CD14-positive monocyte (primary cell): ENCODE data around the gene NKAIN2. TPM values are rescaled to one million over a fixed set of nuclear protein-coding genes. Genes with fewer than 3 reads are reported as not detected.

ENCODE experiments used
- DNase-seq, 3 donors: peaks; one replicate each; pipeline ENCODE4 v3.0.0-alpha.2; 2011 to 2022
- H2AFZ ChIP-seq: 2 replicates; pipeline ENCODE4 v1.6.0; 2012; ENCODE audit warnings: mild to moderate bottlenecking, low read depth, low read length, inconsistent platforms; ENCODE audit not compliant: insufficient read depth, poor library complexity, severe bottlenecking
- H3K27ac ChIP-seq, 2 donors: 1 replicate in 1 of 2; 2 replicates in 1 of 2; pipeline ENCODE4 v1.5.1; 2012 to 2013; ENCODE audit warnings: low read length in 2 of 2, control low read depth in 1 of 2, inconsistent platforms in 1 of 2, low read depth in 1 of 2, mild to moderate bottlenecking in 1 of 2
- H3K27me3 ChIP-seq, 2 donors: one replicate each; pipeline versions ENCODE4 v1.6.0 to v1.6.1; 2011 to 2013; ENCODE audit warnings: low read length in 2 of 2; ENCODE audit not compliant: control insufficient read depth in 2 of 2, insufficient read depth in 2 of 2
- H3K36me3 ChIP-seq, 2 donors: replicated peaks in 1 of 2; 1 replicate in 1 of 2; 2 replicates in 1 of 2; pipeline versions ENCODE4 v1.5.1 to v1.6.1; 2012 to 2013; ENCODE audit warnings: low read length in 2 of 2, control low read depth in 1 of 2, inconsistent platforms in 1 of 2, mild to moderate bottlenecking in 1 of 2; ENCODE audit not compliant: insufficient read depth in 2 of 2, control insufficient read depth in 1 of 2
- H3K4me1 ChIP-seq, 2 donors: 1 replicate in 1 of 2; 2 replicates in 1 of 2; pipeline versions ENCODE4 v1.5.1 to v1.6.1; 2012 to 2013; ENCODE audit warnings: low read length in 2 of 2, control low read depth in 1 of 2, inconsistent platforms in 1 of 2, mild to moderate bottlenecking in 1 of 2, moderate library complexity in 1 of 2; ENCODE audit not compliant: insufficient read depth in 2 of 2, control insufficient read depth in 1 of 2
- H3K4me2 ChIP-seq: replicated peaks from 2 replicates; pipeline ENCODE3; 2012; ENCODE audit warnings: low read length, moderate library complexity, mild to moderate bottlenecking; ENCODE audit not compliant: poor library complexity, severe bottlenecking; ENCODE audit errors: extremely low read depth
- H3K4me3 ChIP-seq, 3 experiments: fragments of 200-600 bp in 1 of 3; sonication (generic) in 1 of 3; replicated peaks in 1 of 3; 1 replicate in 2 of 3; 2 replicates in 1 of 3; pipeline ENCODE4 v1.5.1; 2011 to 2013; ENCODE audit warnings: low read length in 3 of 3, mild to moderate bottlenecking in 3 of 3, control low read depth in 2 of 3, low read depth in 2 of 3, inconsistent platforms in 1 of 3, moderate library complexity in 1 of 3
- H3K79me2 ChIP-seq: 2 replicates; pipeline ENCODE4 v1.6.0; 2012; ENCODE audit warnings: mild to moderate bottlenecking, control low read depth, inconsistent platforms, low read length, moderate library complexity; ENCODE audit not compliant: insufficient read depth
- H3K9ac ChIP-seq: 2 replicates; pipeline ENCODE4 v1.6.0; 2017; ENCODE audit warnings: low read length, mild to moderate bottlenecking; ENCODE audit not compliant: insufficient read depth, poor library complexity, severe bottlenecking
- H3K9me3 ChIP-seq, 2 donors: replicated peaks in 1 of 2; 1 replicate in 1 of 2; 2 replicates in 1 of 2; pipeline versions ENCODE4 v1.5.1 to v1.6.1; 2012 to 2013; ENCODE audit warnings: low read length in 2 of 2, control low read depth in 1 of 2; ENCODE audit not compliant: control insufficient read depth in 1 of 2, insufficient read depth in 1 of 2
- H4K20me1 ChIP-seq: 2 replicates; pipeline ENCODE4 v1.6.0; 2012; ENCODE audit warnings: mild to moderate bottlenecking, low read length, control low read depth, moderate library complexity; ENCODE audit not compliant: insufficient read depth
- H3K27ac Mint-ChIP-seq, 7 donors: one replicate each; pipeline ENCODE4 v1.8.0; 2020; ENCODE audit warnings: mild to moderate bottlenecking in 7 of 7, mixed read lengths in 7 of 7, moderate library complexity in 6 of 7, inconsistent platforms in 2 of 7
- H3K27me3 Mint-ChIP-seq, 3 donors: one replicate each; pipeline ENCODE4 v1.8.0; 2021 to 2022; ENCODE audit warnings: low read depth in 3 of 3, mild to moderate bottlenecking in 3 of 3, mixed read lengths in 3 of 3, moderate library complexity in 3 of 3, inconsistent platforms in 1 of 3
- H3K36me3 Mint-ChIP-seq, 2 donors: one replicate each; pipeline ENCODE4 v1.8.0; 2020; ENCODE audit warnings: mixed read lengths in 2 of 2, inconsistent platforms in 1 of 2, mild to moderate bottlenecking in 1 of 2
- H3K4me1 Mint-ChIP-seq: one replicate; pipeline ENCODE4 v1.8.0; 2020; ENCODE audit warnings: mild to moderate bottlenecking, mixed read lengths
- H3K4me3 Mint-ChIP-seq, 2 donors: one replicate each; pipeline ENCODE4 v1.8.0; 2020; ENCODE audit warnings: mild to moderate bottlenecking in 2 of 2, mixed read lengths in 2 of 2, moderate library complexity in 1 of 2
- H3K9me3 Mint-ChIP-seq, 7 donors: one replicate each; pipeline ENCODE4 v1.8.0; 2020 to 2022; ENCODE audit warnings: mixed read lengths in 7 of 7, mild to moderate bottlenecking in 6 of 7, moderate library complexity in 6 of 7, inconsistent platforms in 2 of 7
- WGBS: methylation state at CpG from one replicate; pipeline ENCODE4 v1.1.5; 2013; ENCODE audit warnings: missing lambda C conversion rate; ENCODE audit not compliant: insufficient coverage; 5-methylcytosine and 5-hydroxymethylcytosine counted together
- intact Hi-C, 2 donors: fragments of 100-400 bp; cut with micrococcal nuclease; formaldehyde crosslinking; loops; one replicate each; pipeline versions ENCODE4 v1.15.0 to v1.15.1; 2023
- polyA plus RNA-seq, 3 donors: library from polyadenylated mRNA; depleted of rRNA in 1 of 3; unstranded in 2 of 3; stranded (reverse) in 1 of 3; fragments of 300-500 nt in 2 of 3; fragments of >200 nt in 1 of 3; fragmentation: Illumina TruSeq in 2 of 3; gene quantifications; 1 replicate in 2 of 3; 2 replicates in 1 of 3; pipeline ENCODE4 v1.2.3, GENCODE V29; 2012 to 2021
- TF ChIP-seq, protein P1 (sequence below): fragments of 200-600 bp; IDR thresholded peaks from one replicate; pipeline ENCODE4 v1.8.0; 2022; ENCODE audit warnings: antibody characterized with exemption, mild to moderate bottlenecking

Gene NKAIN2
- polyA plus RNA-seq, 3 donors = not detected

DNA sequence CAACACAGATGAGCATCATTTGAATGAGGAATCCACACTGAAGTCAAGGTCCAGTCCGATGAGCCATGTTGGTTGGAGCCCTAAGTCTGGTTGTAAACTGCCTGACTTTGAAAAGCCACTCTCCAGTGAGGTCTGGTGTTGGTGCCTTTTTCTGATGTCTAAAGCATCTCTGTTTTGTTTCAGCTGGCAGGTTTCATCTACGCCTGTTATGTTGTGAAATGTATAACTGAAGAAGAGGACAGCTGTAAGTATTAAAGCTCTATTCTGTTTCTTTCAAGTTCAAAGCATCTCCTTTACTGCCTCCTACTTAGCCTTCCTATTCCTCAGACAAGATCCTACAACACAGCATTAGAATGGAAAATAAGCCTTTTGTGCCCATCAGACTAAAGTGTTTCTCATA, 987.5 kb downstream of the NKAIN2 start:
- H3K27me3 Mint-ChIP-seq = peaks cover 0 to 2% (median 0%) of the 10 kb centered on the region in 3 donors
- no peak overlapping the region for H3K27ac Mint-ChIP-seq
- peaks cover 4% of the 10 kb centered on the region for H3K4me1 Mint-ChIP-seq
- intact Hi-C loops = no loop called here
- H2AFZ ChIP-seq = no peak overlapping the region
- H4K20me1 ChIP-seq = no peaks in the 10 kb centered on the region
- no peak overlapping the region for H3K4me3 Mint-ChIP-seq
- H3K9me3 Mint-ChIP-seq = no peaks in the 10 kb centered on the region
- no peaks in the 10 kb centered on the region for H3K79me2 ChIP-seq
- no peak overlapping the region for H3K4me3 ChIP-seq
- no peak overlapping the region for H3K4me2 ChIP-seq
- H3K27ac ChIP-seq = no peak overlapping the region
- H3K27me3 ChIP-seq = no peaks in the 10 kb centered on the region
- DNase-seq = no peak
- H3K36me3 ChIP-seq = no peaks in the 10 kb centered on the region
- TF ChIP-seq, protein P1, sequence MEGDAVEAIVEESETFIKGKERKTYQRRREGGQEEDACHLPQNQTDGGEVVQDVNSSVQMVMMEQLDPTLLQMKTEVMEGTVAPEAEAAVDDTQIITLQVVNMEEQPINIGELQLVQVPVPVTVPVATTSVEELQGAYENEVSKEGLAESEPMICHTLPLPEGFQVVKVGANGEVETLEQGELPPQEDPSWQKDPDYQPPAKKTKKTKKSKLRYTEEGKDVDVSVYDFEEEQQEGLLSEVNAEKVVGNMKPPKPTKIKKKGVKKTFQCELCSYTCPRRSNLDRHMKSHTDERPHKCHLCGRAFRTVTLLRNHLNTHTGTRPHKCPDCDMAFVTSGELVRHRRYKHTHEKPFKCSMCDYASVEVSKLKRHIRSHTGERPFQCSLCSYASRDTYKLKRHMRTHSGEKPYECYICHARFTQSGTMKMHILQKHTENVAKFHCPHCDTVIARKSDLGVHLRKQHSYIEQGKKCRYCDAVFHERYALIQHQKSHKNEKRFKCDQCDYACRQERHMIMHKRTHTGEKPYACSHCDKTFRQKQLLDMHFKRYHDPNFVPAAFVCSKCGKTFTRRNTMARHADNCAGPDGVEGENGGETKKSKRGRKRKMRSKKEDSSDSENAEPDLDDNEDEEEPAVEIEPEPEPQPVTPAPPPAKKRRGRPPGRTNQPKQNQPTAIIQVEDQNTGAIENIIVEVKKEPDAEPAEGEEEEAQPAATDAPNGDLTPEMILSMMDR = no peak
- no peaks in the 10 kb centered on the region for H3K4me1 ChIP-seq
- WGBS = no CpG with 5 or more reads among the region's 2 CpGs
- H3K9ac ChIP-seq = no peak overlapping the region
- H3K36me3 Mint-ChIP-seq = no peaks in the 10 kb centered on the region
- H3K9me3 ChIP-seq = no peaks in the 10 kb centered on the region

DNA sequence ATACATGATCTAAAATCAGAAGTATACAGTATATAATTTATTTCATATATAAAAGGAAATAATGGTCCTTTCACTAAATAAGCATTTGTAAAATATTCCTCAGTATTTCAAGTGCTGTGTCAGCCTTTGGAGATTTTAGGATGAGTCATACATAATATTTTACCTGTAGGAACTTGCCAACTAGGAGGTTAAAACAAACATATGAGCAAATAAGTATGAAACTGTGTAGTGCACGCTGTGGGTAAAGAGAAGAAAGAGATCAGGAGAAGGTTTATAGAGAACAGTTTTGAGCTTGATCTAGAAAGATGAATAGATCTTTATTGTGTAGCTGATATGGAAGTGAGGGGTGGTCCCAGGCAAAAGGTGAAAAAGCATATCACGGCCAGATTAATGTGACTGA, 988.7 kb downstream of the NKAIN2 start:
- Mint-ChIP-seq H3K27ac (no peak overlapping the region), H3K4me1 (peaks cover 4% of the 10 kb centered on the region)
- H3K4me2 ChIP-seq = no peak overlapping the region

More for the DNA sequence above, 988.7 kb downstream of the NKAIN2 start:
- Histone ChIP-seq H3K27ac (no peak overlapping the region), H3K27me3 (no peaks in the 10 kb centered on the region), H3K9ac (no peak overlapping the region), H3K4me1 (no peaks in the 10 kb centered on the region), H3K79me2 (no peaks in the 10 kb centered on the region), H4K20me1 (no peaks in the 10 kb centered on the region), H2AFZ (no peak overlapping the region), H3K4me3 (no peak overlapping the region), H3K9me3 (no peaks in the 10 kb centered on the region), H3K36me3 (no peaks in the 10 kb centered on the region)
- no peak for DNase-seq
- intact Hi-C loops = no loop called here
- Mint-ChIP-seq H3K9me3 (no peaks in the 10 kb centered on the region), H3K4me3 (no peak overlapping the region), H3K27me3 (peaks cover 0 to 2% (median 0%) of the 10 kb centered on the region in 3 donors), H3K36me3 (no peaks in the 10 kb centered on the region)
- TF ChIP-seq, protein P1 = no peak
- WGBS = 73% methylated on average over 1 of the region's 2 CpGs
